Sigmoid colon (tissue), 7 donors: ENCODE measurements around the gene LTN1. TPM values are rescaled to one million over a fixed set of nuclear protein-coding genes. Genes with fewer than 3 reads are reported as not detected.
A peak's percentile ranks its signal among the peaks of the same experiment; 100 is the strongest.

ENCODE experiments used
- DNase-seq: peaks from one replicate; pipeline ENCODE4 v3.0.0-alpha.2; 2019
- H3K27ac ChIP-seq, 4 donors: fragments of 200-600 bp; sonication (generic); one replicate each; pipeline ENCODE4 v1.5.1; 2016 to 2019; ENCODE audit warnings: mild to moderate bottlenecking in 1 of 4
- H3K27me3 ChIP-seq, 3 donors: fragments of 200-600 bp; sonication (generic); one replicate each; pipeline ENCODE4 v1.5.1; 2019; ENCODE audit warnings: mild to moderate bottlenecking in 1 of 3
- H3K36me3 ChIP-seq, 4 donors: fragments of 200-600 bp; sonication (generic); one replicate each; pipeline ENCODE4 v1.5.1; 2016 to 2019
- H3K4me1 ChIP-seq, 4 donors: fragments of 200-600 bp; sonication (generic); one replicate each; pipeline ENCODE4 v1.5.1; 2017 to 2019
- H3K4me3 ChIP-seq, 4 donors: fragments of 200-600 bp; sonication (generic); one replicate each; pipeline ENCODE4 v1.5.1; 2017 to 2019; ENCODE audit warnings: mild to moderate bottlenecking in 2 of 4, moderate library complexity in 1 of 4
- H3K9me3 ChIP-seq, 4 donors: fragments of 200-600 bp in 3 of 4; sonication (generic) in 3 of 4; one replicate each; pipeline versions ENCODE4 v1.5.1 to v1.6.1; 2013 to 2019
- EP300 ChIP-seq, 4 donors: sonication (generic); formaldehyde crosslinking; IDR thresholded peaks; one replicate each; pipeline ENCODE4 v1.6.1; 2017; ENCODE audit warnings: antibody characterized with exemption in 4 of 4
- POLR2A ChIP-seq, 2 donors: fragments of 450-650 bp; IDR thresholded peaks; one replicate each; pipeline ENCODE4 v1.6.1; 2016; ENCODE audit warnings: antibody characterized with exemption in 2 of 2, mild to moderate bottlenecking in 2 of 2, moderate library complexity in 2 of 2
- POLR2AphosphoS5 ChIP-seq, 4 donors: sonication (generic); formaldehyde crosslinking; IDR thresholded peaks; one replicate each; pipeline ENCODE4 v1.6.1; 2017; ENCODE audit warnings: antibody characterized with exemption in 4 of 4
- WGBS, 2 donors: extraction: QIAGEN DNeasy Blood & Tissue Kit; methylation state at CpG; one replicate each; pipeline ENCODE4 v1.1.7; 2013; 5-methylcytosine and 5-hydroxymethylcytosine counted together
- intact Hi-C: fragments of 100-400 bp; cut with DNase I; formaldehyde crosslinking; loops from one replicate; pipeline ENCODE4 v1.15.1; 2023
- polyA plus RNA-seq, 3 donors: library from polyadenylated mRNA; stranded (reverse); fragments of 200-250 nt; gene quantifications; one replicate each; pipeline ENCODE4 v1.2.3, GENCODE V29; 2013
- total RNA-seq, 4 donors: library from RNA; depleted of rRNA; stranded (reverse); fragments of >200 nt; gene quantifications; one replicate each; pipeline ENCODE4 v1.1.0, GENCODE V29; 2016
- TF ChIP-seq, protein P1 (sequence below), 4 experiments: fragments of 450-650 bp in 3 of 4; fragments of 200-600 bp in 1 of 4; IDR thresholded peaks; one replicate each; pipeline ENCODE4 v1.5.1; 2016 to 2019; ENCODE audit warnings: antibody characterized with exemption in 4 of 4, mild to moderate bottlenecking in 3 of 4, moderate library complexity in 2 of 4
- donor health status: healthy with polysubstance abuse.
- donor health status: Bipolar disorder and iron deficiency.
- donor health status: healthy.

LTN1 gene
- total and polyA plus RNA-seq, 7 donors, result 3.5 to 31.0 (median 19.4) TPM

DNA sequence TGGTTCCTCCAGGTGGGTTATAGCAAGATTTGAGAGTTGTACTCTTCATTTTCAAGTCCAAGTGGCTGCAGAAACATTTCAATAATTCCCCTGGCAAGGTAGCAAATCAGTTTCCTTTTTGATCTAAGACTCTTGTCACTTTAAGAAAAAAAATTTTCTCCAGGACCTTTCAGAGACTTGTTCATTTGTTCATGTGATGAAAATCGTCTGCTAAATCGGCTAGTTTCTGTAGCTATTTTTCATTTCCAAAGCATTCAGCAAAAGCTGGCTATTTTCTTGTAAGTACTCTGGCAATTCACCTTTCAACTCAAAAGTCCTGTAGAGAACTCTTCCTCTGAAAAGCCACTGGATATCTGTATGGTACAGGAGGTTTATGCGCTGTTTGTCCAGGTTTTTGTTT lies 93.5 kb downstream of the LTN1 start:
- Histone ChIP-seq H3K4me1 (no peaks in the 10 kb centered on the region), H3K9me3 (peaks cover 0 to 4% (median 2%) of the 10 kb centered on the region in 4 donors), H3K36me3 (no peaks in the 10 kb centered on the region), H3K27me3 (no peaks in the 10 kb centered on the region), H3K27ac (peak overlapping the region in 3 of 4 donors; percentile 14 to 35 (median 28)), H3K4me3 (no peak overlapping the region)
- no peak for DNase-seq
- intact Hi-C loops, result no loop called here
- 59 to 79% methylated on average over 3 of the region's 3 CpGs for WGBS, 2 donors
- TF ChIP-seq, protein P1, sequence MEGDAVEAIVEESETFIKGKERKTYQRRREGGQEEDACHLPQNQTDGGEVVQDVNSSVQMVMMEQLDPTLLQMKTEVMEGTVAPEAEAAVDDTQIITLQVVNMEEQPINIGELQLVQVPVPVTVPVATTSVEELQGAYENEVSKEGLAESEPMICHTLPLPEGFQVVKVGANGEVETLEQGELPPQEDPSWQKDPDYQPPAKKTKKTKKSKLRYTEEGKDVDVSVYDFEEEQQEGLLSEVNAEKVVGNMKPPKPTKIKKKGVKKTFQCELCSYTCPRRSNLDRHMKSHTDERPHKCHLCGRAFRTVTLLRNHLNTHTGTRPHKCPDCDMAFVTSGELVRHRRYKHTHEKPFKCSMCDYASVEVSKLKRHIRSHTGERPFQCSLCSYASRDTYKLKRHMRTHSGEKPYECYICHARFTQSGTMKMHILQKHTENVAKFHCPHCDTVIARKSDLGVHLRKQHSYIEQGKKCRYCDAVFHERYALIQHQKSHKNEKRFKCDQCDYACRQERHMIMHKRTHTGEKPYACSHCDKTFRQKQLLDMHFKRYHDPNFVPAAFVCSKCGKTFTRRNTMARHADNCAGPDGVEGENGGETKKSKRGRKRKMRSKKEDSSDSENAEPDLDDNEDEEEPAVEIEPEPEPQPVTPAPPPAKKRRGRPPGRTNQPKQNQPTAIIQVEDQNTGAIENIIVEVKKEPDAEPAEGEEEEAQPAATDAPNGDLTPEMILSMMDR (IDR thresholded peaks at IDR 0.05), result no peak
- no peak for TF ChIP-seq POLR2AphosphoS5 (IDR thresholded peaks at IDR 0.05)
- no peak for TF ChIP-seq POLR2A (IDR thresholded peaks at IDR 0.05)
- TF ChIP-seq EP300 (IDR thresholded peaks at IDR 0.05), result no peak

GRCh38 chr21:28893687-28894086 lies 99.0 kb downstream of the LTN1 start:
- DNase-seq, result no peak
- H3K4me3 ChIP-seq, result no peak overlapping the region
- H3K27me3 ChIP-seq, result no peaks in the 10 kb centered on the region
- no peak overlapping the region for H3K27ac ChIP-seq
- H3K9me3 ChIP-seq, result peaks cover 0 to 4% (median 0%) of the 10 kb centered on the region in 4 donors
- no peaks in the 10 kb centered on the region for H3K36me3 ChIP-seq
- no peaks in the 10 kb centered on the region for H3K4me1 ChIP-seq
- 86 to 89% methylated on average over 3 of the region's 3 CpGs for WGBS, 2 donors
- intact Hi-C loops, result no loop called here
- TF ChIP-seq POLR2AphosphoS5 (IDR thresholded peaks at IDR 0.05) (no peak), POLR2A (IDR thresholded peaks at IDR 0.05) (no peak), EP300 (IDR thresholded peaks at IDR 0.05) (no peak)
- TF ChIP-seq, protein P1 (IDR thresholded peaks at IDR 0.05), result no peak

GRCh38 chr21:28892199-28893111 lies 100.2 kb downstream of the LTN1 start:
- no peaks in the 10 kb centered on the region for H3K36me3 ChIP-seq
- TF ChIP-seq POLR2AphosphoS5 (IDR thresholded peaks at IDR 0.05) (no peak), POLR2A (IDR thresholded peaks at IDR 0.05) (no peak), EP300 (IDR thresholded peaks at IDR 0.05) (no peak)
- TF ChIP-seq, protein P1 (IDR thresholded peaks at IDR 0.05), result no peak
- no peaks in the 10 kb centered on the region for H3K4me1 ChIP-seq
- intact Hi-C loops, result no loop called here
- H3K4me3 ChIP-seq, result no peak overlapping the region
- peak overlapping the region in 1 of 4 donors; percentile 23 for H3K27ac ChIP-seq
- H3K9me3 ChIP-seq, result peaks cover 0 to 4% (median 0%) of the 10 kb centered on the region in 4 donors
- WGBS, 2 donors, result 74 to 77% methylated on average over 6 of the region's 6 CpGs
- DNase-seq, result no peak
- no peaks in the 10 kb centered on the region for H3K27me3 ChIP-seq

DNA sequence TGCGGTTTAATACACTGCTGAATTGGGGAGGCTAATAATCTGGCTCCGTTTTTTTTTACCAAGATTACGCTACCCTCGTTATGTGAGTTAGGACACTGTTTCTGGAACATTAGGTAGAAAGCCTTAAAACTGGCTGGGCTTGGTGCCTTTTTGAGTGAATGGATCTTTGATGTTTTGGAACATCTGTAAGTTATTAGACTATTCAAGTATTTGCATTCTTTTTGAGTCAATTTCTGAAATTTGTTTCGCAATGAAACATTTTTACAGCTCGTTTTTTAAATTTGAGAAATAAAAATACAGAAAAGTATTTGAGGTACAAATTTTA lies 106.9 kb downstream of the LTN1 start:
- no peak for TF ChIP-seq POLR2A (IDR thresholded peaks at IDR 0.05)
- no peak for TF ChIP-seq EP300 (IDR thresholded peaks at IDR 0.05)
- no peak for TF ChIP-seq POLR2AphosphoS5 (IDR thresholded peaks at IDR 0.05)
- TF ChIP-seq, protein P1 (IDR thresholded peaks at IDR 0.05), result no peak
- Histone ChIP-seq H3K27ac (peak overlapping the region in 3 of 4 donors; percentile 86 to 90 (median 90)), H3K4me3 (no peak overlapping the region), H3K27me3 (no peaks in the 10 kb centered on the region), H3K4me1 (peaks cover 0 to 12% (median 8%) of the 10 kb centered on the region in 4 donors), H3K36me3 (peaks cover 0 to 22% (median 0%) of the 10 kb centered on the region in 4 donors), H3K9me3 (no peaks in the 10 kb centered on the region)
- intact Hi-C loops, result loop anchor here (5.0 to 10.0 kb wide), 4 partner anchors 49 to 134 kb away; partner anchors contain the start of gene LTN1
- 87 to 92% methylated on average over 6 of the region's 6 CpGs for WGBS, 2 donors
- DNase-seq, result no peak
